OCI-LY7 (cell line): ENCODE measurements around the gene ZNF3. TPM values are rescaled to one million over a fixed set of nuclear protein-coding genes. Genes with fewer than 3 reads are reported as not detected.

Experiments
- BruUV-seq: library from RNA; stranded (reverse); fragments of 400-500 nt; replicated peaks from 2 replicates; lab custom pipeline; 2021; lab: Mats Ljungman, UMichigan
- CTCF ChIA-PET: fragments of 300-600 bp; sonication (Branson Sonifier 250); formaldehyde crosslinking; loops from one replicate; lab custom pipeline; 2022; ENCODE audit warnings: antibody characterized with exemption; ENCODE audit not compliant: unreplicated experiment; lab: Charles Lee
- POLR2A ChIA-PET: fragments of 300-600 bp; sonication (Branson Sonifier 250); formaldehyde crosslinking; loops from one replicate; lab custom pipeline; 2022; ENCODE audit warnings: antibody characterized with exemption; lab: Charles Lee
- DNase-seq: peaks from one replicate; pipeline ENCODE4 v3.0.0-alpha.2; 2015; ENCODE audit warnings: low spot score
- H2AFZ ChIP-seq: fragments of 200-600 bp; sonication (generic), shearing (Covaris generic); 2 replicates; pipeline ENCODE4 v1.6.1; 2014; ENCODE audit warnings: mild to moderate bottlenecking, antibody characterized with exemption, low read length, moderate library complexity
- H3K27ac ChIP-seq: fragments of 200-600 bp; sonication (generic); 2 replicates; pipeline ENCODE4 v1.5.1; 2014; ENCODE audit warnings: mixed run types, low read depth, mild to moderate bottlenecking, moderate library complexity, low read length, inconsistent platforms; ENCODE audit not compliant: poor library complexity, severe bottlenecking
- H3K36me3 ChIP-seq: fragments of 200-600 bp; sonication (generic); 2 replicates; pipeline ENCODE4 v1.6.1; 2014; ENCODE audit warnings: mild to moderate bottlenecking, antibody characterized with exemption, low read length, moderate library complexity, mixed read lengths; ENCODE audit not compliant: insufficient read depth
- H3K4me1 ChIP-seq: fragments of 200-600 bp; sonication (generic); 2 replicates; pipeline ENCODE4 v1.5.1; 2014; ENCODE audit warnings: mild to moderate bottlenecking, low read length; ENCODE audit not compliant: insufficient read depth, poor library complexity, severe bottlenecking
- H3K4me2 ChIP-seq: fragments of 200-600 bp; sonication (generic); 2 replicates; pipeline ENCODE4 v1.6.1; 2014; ENCODE audit warnings: mild to moderate bottlenecking, low read length
- H3K4me3 ChIP-seq: fragments of 200-600 bp; sonication (generic); 2 replicates; pipeline ENCODE4 v1.5.1; 2014; ENCODE audit warnings: mild to moderate bottlenecking, low read depth, low read length; ENCODE audit not compliant: poor library complexity, severe bottlenecking
- H3K79me2 ChIP-seq: fragments of 200-600 bp; sonication (generic); 2 replicates; pipeline ENCODE4 v1.6.1; 2016; ENCODE audit warnings: low read depth, mild to moderate bottlenecking, low read length, moderate library complexity, mixed read lengths; ENCODE audit not compliant: insufficient read depth
- H3K9me2 ChIP-seq: fragments of 200-600 bp; sonication (generic); 2 replicates; pipeline ENCODE4 v1.6.1; 2016; ENCODE audit warnings: mild to moderate bottlenecking, low read length, mixed read lengths; ENCODE audit not compliant: insufficient read depth
- H3K9me3 ChIP-seq: fragments of 200-600 bp; sonication (generic); 2 replicates; pipeline ENCODE4 v1.6.1; 2014; ENCODE audit warnings: mild to moderate bottlenecking, mixed run types, low read length, mixed read lengths
- H4K20me1 ChIP-seq: fragments of 200-600 bp; sonication (generic); 2 replicates; pipeline ENCODE4 v1.6.1; 2014; ENCODE audit warnings: mild to moderate bottlenecking, antibody characterized with exemption, low read length, moderate library complexity, mixed read lengths; ENCODE audit not compliant: insufficient read depth
- EZH2phosphoT487 ChIP-seq: fragments of 200-600 bp; sonication (generic); IDR thresholded peaks from 2 replicates; pipeline ENCODE4 v1.6.1; 2018; ENCODE audit warnings: low read depth, borderline replicate concordance, mild to moderate bottlenecking, mixed run types, antibody characterized with exemption, low read length, moderate library complexity, mixed read lengths
- intact Hi-C: fragments of 100-400 bp; cut with micrococcal nuclease; formaldehyde crosslinking; loops from one replicate; pipeline ENCODE4 v1.10.0; 2022; ENCODE audit not compliant: unreplicated experiment
- total RNA-seq, 2 experiments: library from RNA; depleted of rRNA in 1 of 2; stranded (reverse); fragments of >200 nt in 1 of 2; shearing (Covaris generic) in 1 of 2; gene quantifications; 2 replicates each; pipeline ENCODE4 v1.2.3, GENCODE V29; 2014 to 2022
- TF ChIP-seq, protein P1 (sequence below): fragments of 200-600 bp; sonication (generic); conservative IDR thresholded peaks from 2 replicates; pipeline ENCODE4 v1.5.1; 2014; ENCODE audit warnings: mild to moderate bottlenecking, antibody characterized with exemption, low read length, moderate library complexity, mixed read lengths

ZNF3 gene
- total RNA-seq, 2 experiments from 2014 or later, result 19.8 to 23.7 TPM

DNA sequence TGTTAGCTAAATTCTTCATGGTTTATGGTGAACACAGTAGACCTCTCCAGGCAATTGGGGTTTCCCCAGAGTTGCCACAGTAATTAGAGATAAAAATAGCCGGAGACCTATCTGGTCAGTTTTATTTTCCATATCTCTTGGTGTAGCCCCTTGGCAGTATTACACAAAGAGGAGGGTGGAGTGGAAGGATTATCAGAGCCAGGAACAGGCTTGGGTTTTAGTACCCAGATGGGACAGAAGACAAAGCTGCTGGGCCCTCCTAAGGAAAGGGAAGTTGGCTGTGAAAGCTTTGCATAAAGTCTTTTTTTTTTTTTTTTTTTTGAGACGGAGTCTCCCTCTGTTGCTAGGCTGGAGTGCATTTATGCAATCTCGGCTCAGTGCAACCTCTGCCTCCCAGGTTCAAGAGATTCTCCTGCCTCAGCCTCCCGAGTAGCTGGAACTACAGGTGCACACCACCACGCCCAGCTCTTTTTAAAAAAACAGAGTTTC, 22.2 kb downstream of the ZNF3 start:
- TF ChIP-seq EZH2phosphoT487, result no peak
- TF ChIP-seq, protein P1, sequence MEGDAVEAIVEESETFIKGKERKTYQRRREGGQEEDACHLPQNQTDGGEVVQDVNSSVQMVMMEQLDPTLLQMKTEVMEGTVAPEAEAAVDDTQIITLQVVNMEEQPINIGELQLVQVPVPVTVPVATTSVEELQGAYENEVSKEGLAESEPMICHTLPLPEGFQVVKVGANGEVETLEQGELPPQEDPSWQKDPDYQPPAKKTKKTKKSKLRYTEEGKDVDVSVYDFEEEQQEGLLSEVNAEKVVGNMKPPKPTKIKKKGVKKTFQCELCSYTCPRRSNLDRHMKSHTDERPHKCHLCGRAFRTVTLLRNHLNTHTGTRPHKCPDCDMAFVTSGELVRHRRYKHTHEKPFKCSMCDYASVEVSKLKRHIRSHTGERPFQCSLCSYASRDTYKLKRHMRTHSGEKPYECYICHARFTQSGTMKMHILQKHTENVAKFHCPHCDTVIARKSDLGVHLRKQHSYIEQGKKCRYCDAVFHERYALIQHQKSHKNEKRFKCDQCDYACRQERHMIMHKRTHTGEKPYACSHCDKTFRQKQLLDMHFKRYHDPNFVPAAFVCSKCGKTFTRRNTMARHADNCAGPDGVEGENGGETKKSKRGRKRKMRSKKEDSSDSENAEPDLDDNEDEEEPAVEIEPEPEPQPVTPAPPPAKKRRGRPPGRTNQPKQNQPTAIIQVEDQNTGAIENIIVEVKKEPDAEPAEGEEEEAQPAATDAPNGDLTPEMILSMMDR, result no peak
- Histone ChIP-seq H2AFZ (no peak overlapping the region), H3K36me3 (peaks cover 41% of the 10 kb centered on the region), H3K79me2 (no peaks in the 10 kb centered on the region), H3K9me2 (no peaks in the 10 kb centered on the region), H3K4me2 (no peak overlapping the region), H3K4me3 (no peak overlapping the region), H4K20me1 (no peaks in the 10 kb centered on the region), H3K27ac (no peak overlapping the region), H3K4me1 (peaks cover 6% of the 10 kb centered on the region), H3K9me3 (no peaks in the 10 kb centered on the region)
- intact Hi-C loops, result no loop called here
- BruUV-seq, result no TSS peak
- ChIA-PET POLR2A (interaction anchor here (0.6 to 1.5 kb wide), 4 partner anchors 10 to 40 kb away, joined by 3 to 5 read pairs (median 4); partner anchors contain the start of gene ZSCAN21), CTCF (no interaction called here)
- DNase-seq, result peak; percentile 14

DNA sequence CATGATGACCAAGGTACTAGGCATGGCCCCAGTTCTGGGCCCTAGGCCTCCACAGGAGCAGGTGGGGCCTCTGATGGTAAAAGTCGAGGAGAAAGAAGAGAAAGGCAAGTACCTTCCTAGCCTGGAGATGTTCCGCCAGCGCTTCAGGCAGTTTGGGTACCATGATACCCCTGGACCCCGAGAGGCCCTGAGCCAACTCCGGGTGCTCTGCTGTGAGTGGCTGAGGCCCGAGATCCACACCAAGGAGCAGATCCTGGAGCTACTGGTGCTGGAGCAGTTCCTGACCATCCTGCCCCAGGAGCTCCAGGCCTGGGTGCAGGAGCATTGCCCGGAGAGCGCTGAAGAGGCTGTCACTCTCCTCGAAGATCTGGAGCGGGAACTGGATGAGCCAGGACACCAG, 24.5 kb downstream of the ZNF3 start:
- Histone ChIP-seq H3K36me3 (peaks cover 32% of the 10 kb centered on the region), H4K20me1 (no peaks in the 10 kb centered on the region), H3K9me3 (no peaks in the 10 kb centered on the region), H3K4me1 (peaks cover 6% of the 10 kb centered on the region), H2AFZ (no peak overlapping the region), H3K9me2 (no peaks in the 10 kb centered on the region), H3K4me2 (no peak overlapping the region), H3K79me2 (no peaks in the 10 kb centered on the region), H3K4me3 (no peak overlapping the region), H3K27ac (no peak overlapping the region)
- CTCF ChIA-PET, result no interaction called here
- TF ChIP-seq, protein P1, result no peak
- no peak for TF ChIP-seq EZH2phosphoT487
- no TSS peak for BruUV-seq
- intact Hi-C loops, result no loop called here
- POLR2A ChIA-PET, result no interaction called here
- no peak for DNase-seq

DNA sequence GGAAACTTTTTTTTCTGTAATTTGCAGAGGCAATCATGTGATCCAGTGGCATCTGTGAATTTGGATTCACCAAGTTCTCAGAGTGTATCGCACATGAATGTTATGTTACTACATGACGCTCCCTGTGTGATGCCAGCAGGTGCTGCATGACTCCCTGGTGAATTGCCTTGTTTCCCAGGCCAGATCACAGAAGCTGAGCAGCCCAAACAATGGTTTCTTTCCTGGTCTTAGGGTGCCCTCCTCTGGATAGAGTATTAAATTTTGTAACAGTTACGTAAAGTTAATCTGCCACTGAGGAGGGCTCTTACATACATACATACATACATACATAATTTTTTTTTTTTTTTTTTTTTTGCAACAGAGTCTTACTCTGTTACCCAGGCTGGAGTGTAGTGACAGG, 28.3 kb downstream of the ZNF3 start:
- Histone ChIP-seq H3K4me1 (peaks cover 10% of the 10 kb centered on the region), H2AFZ (no peak overlapping the region), H3K4me3 (no peak overlapping the region), H3K36me3 (peaks cover 14% of the 10 kb centered on the region), H3K9me3 (no peaks in the 10 kb centered on the region), H3K27ac (no peak overlapping the region), H3K4me2 (no peak overlapping the region), H4K20me1 (no peaks in the 10 kb centered on the region), H3K9me2 (no peaks in the 10 kb centered on the region), H3K79me2 (no peaks in the 10 kb centered on the region; the same call in 1 of the 2 replicates)
- no peak for TF ChIP-seq EZH2phosphoT487
- TF ChIP-seq, protein P1, result peak; percentile 71
- intact Hi-C loops, result loop anchor here (5.0 kb wide), 2 partner anchors 61 to 141 kb away; no protein-coding TSS in a partner anchor
- DNase-seq, result peak; percentile 69
- ChIA-PET CTCF (no interaction called here), POLR2A (interaction anchor here (0.6 to 1.0 kb wide), 3 partner anchors 26 to 1193 kb away, joined by 4 to 8 read pairs (median 6); no protein-coding TSS in a partner anchor)
- no TSS peak for BruUV-seq
